ENCODE results near the gene RETREG3. TPM values are rescaled to one million over a fixed set of nuclear protein-coding genes. Genes with fewer than 3 reads are reported as not detected.

RETREG3 gene
- total and polyA plus RNA-seq, 2 of the 4 experiments (the other 2 are of a cell fraction) = 18.1 to 44.1 TPM

DNA sequence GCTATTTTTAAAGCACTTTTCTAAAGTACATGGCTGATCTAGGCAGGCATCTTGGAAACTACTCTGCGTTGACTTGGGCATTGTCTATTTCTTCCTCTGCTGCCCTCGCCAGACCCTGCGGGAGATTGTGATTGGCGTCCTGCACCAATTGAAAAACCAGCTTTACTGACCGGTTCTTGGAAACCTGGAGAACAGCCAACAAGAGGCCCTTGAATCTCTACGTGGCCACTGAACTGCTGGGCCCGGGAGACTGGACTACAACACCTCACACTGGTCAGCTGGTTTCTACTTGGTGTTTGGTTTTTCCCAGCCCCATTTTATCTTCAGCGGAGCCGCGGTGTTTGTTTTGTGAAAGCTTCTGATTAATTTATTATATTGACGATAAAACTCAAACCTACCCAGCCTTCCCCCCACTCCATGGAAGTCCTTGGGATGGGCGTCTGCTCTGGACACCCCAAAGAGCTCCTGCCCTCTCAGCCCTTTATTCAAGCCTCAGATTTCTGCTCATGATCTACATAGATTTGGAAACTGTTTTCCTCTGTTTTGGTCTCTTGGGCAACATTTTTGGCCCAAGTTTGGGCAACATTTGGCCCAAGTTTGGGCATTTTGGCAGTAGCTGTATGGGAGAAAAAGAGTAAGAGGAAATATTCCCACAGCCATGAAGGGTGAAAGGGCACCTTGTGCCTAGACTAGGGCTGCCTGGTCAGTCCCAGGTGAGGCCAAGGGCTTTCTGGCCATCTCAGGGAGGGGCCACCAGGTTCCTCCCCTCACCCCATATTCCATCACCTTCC, 37.5 kb downstream of the RETREG3 start:
- Histone ChIP-seq H4K5ac (ENCODE audit: low read depth, low read length) (no peak overlapping the region), H2AK5ac (ENCODE audit: low read depth, low read length) (no peak overlapping the region), H3K14ac (replicated peaks; ENCODE audit: low read depth, low read length) (no peak overlapping the region), H3K9me1 (ENCODE audit: insufficient read depth, low read length) (peaks cover 8% of the 10 kb centered on the region), H4K91ac (ENCODE audit: insufficient read depth, low read depth, low read length) (no peak overlapping the region), H4K8ac (ENCODE audit: low read depth in 2 of 2, low read length in 2 of 2) (no peak overlapping the region), H3K27ac (ENCODE audit: insufficient read depth, low read length) (no peak overlapping the region), H2AFZ (replicated peaks; ENCODE audit: low read length, poor library complexity) (peak overlapping the region; percentile 16), H3K36me3 (ENCODE audit: control insufficient read depth, insufficient read depth, low read length) (peaks cover 51% of the 10 kb centered on the region), H3K4me1 (ENCODE audit: control insufficient read depth, insufficient read depth, low read length) (peaks cover 4% of the 10 kb centered on the region), H3K18ac (ENCODE audit: low read depth, low read length) (no peak overlapping the region), H3K9ac (ENCODE audit: low read depth, low read length) (no peak overlapping the region), H2AK9ac (replicated peaks; ENCODE audit: low read depth, low read length, poor library complexity) (no peak overlapping the region), H3K4ac (ENCODE audit: low read depth, low read length) (no peak overlapping the region), H3K23ac (ENCODE audit: low read depth, low read length) (no peak overlapping the region), H3K9me3 (ENCODE audit: control insufficient read depth, insufficient read depth, low read length) (no peaks in the 10 kb centered on the region), H3K27me3 (ENCODE audit: control insufficient read depth, insufficient read depth, low read length) (no peaks in the 10 kb centered on the region), H3K56ac (ENCODE audit: extremely low read depth, insufficient read depth, low read length) (no peak overlapping the region), H2BK120ac (ENCODE audit: low read depth, low read length) (no peak overlapping the region), H3K79me1 (ENCODE audit: low read depth in 1 of 2, low read length in 2 of 2) (peaks cover 42 to 78% of the 10 kb centered on the region in 2 experiments; a peak in 3 of 4 replicates), H3K4me2 (ENCODE audit: low read depth, low read length) (no peak overlapping the region), H3K4me3 (ENCODE audit: insufficient read depth, low read depth, low read length) (no peak overlapping the region), H2BK5ac (ENCODE audit: low read depth, low read length, poor library complexity, severe bottlenecking) (no peak overlapping the region), H4K20me1 (ENCODE audit: insufficient read depth, low read length) (peaks cover 12% of the 10 kb centered on the region; the same call in 1 of the 2 replicates), H2BK20ac (ENCODE audit: low read depth, low read length) (no peak overlapping the region), H2BK15ac (ENCODE audit: low read depth, low read length) (no peak overlapping the region)
- BruUV-seq (replicated peaks) = TSS peak; percentile 55
- TF ChIP-seq, protein P1, sequence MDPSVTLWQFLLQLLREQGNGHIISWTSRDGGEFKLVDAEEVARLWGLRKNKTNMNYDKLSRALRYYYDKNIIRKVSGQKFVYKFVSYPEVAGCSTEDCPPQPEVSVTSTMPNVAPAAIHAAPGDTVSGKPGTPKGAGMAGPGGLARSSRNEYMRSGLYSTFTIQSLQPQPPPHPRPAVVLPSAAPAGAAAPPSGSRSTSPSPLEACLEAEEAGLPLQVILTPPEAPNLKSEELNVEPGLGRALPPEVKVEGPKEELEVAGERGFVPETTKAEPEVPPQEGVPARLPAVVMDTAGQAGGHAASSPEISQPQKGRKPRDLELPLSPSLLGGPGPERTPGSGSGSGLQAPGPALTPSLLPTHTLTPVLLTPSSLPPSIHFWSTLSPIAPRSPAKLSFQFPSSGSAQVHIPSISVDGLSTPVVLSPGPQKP (IDR thresholded peaks at IDR 0.05; ENCODE audit: borderline replicate concordance, low read depth, low read length) = no peak
- TF ChIP-seq CEBPB (IDR thresholded peaks at IDR 0.05; ENCODE audit: low read depth, low read length) = no peak
- TF ChIP-seq NFE2L2 (IDR thresholded peaks at IDR 0.05; ENCODE audit: low read depth, low read length) = no peak
- no peak for TF ChIP-seq CHD1 (IDR thresholded peaks at IDR 0.05; ENCODE audit: low read depth, low read length)
- TF ChIP-seq, protein P2, sequence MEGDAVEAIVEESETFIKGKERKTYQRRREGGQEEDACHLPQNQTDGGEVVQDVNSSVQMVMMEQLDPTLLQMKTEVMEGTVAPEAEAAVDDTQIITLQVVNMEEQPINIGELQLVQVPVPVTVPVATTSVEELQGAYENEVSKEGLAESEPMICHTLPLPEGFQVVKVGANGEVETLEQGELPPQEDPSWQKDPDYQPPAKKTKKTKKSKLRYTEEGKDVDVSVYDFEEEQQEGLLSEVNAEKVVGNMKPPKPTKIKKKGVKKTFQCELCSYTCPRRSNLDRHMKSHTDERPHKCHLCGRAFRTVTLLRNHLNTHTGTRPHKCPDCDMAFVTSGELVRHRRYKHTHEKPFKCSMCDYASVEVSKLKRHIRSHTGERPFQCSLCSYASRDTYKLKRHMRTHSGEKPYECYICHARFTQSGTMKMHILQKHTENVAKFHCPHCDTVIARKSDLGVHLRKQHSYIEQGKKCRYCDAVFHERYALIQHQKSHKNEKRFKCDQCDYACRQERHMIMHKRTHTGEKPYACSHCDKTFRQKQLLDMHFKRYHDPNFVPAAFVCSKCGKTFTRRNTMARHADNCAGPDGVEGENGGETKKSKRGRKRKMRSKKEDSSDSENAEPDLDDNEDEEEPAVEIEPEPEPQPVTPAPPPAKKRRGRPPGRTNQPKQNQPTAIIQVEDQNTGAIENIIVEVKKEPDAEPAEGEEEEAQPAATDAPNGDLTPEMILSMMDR (conservative IDR thresholded peaks at IDR 0.05; ENCODE audit: low read depth, low read length) = no peak
- TF ChIP-seq RAD21 (IDR thresholded peaks at IDR 0.05; ENCODE audit: low read length) = no peak
- no peak for TF ChIP-seq SMC3 (IDR thresholded peaks at IDR 0.05; ENCODE audit: low read depth, low read length)
- TF ChIP-seq, protein P3, sequence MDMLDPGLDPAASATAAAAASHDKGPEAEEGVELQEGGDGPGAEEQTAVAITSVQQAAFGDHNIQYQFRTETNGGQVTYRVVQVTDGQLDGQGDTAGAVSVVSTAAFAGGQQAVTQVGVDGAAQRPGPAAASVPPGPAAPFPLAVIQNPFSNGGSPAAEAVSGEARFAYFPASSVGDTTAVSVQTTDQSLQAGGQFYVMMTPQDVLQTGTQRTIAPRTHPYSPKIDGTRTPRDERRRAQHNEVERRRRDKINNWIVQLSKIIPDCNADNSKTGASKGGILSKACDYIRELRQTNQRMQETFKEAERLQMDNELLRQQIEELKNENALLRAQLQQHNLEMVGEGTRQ (IDR thresholded peaks at IDR 0.05; ENCODE audit: low read depth, low read length) = no peak
- TF ChIP-seq RCOR1 (IDR thresholded peaks at IDR 0.05; ENCODE audit: insufficient replicate concordance, low read length) = no peak
- TF ChIP-seq MAFK (IDR thresholded peaks at IDR 0.05; ENCODE audit: low read depth, low read length) = no peak
- no peak for TF ChIP-seq MXI1 (IDR thresholded peaks at IDR 0.05; ENCODE audit: borderline replicate concordance, low read depth, low read length)
- in situ Hi-C loops (cut with MboI; ENCODE audit: low sequenced_read_pairs) (no loop called here), intact Hi-C loops (cut with micrococcal nuclease) (no loop called here), dilution Hi-C loops (cut with HindIII; ENCODE audit: low sequenced_read_pairs, unreplicated experiment) (no loop called here)
- DNase-seq (no peak), ATAC-seq (ENCODE audit: low read depth) (no peak)
- WGBS, 2 experiments (ENCODE audit: extremely low coverage in 2 of 2, insufficient read length in 1 of 2) = no CpG with 5 or more reads among the region's 12 CpGs
- POLR2A ChIA-PET (ENCODE audit: unreplicated experiment) = no interaction called here
- CTCF ChIA-PET = no interaction called here

Data from IMR-90 (cell line).